ENCODE measurements around the gene AVPR2.

AVPR2 gene

GRCh38 chrX:153954558-153955227 lies 50.2 kb downstream of the AVPR2 start:
- H3K9me3 ChIP-seq (ENCODE audit: control insufficient read depth, insufficient read depth, low read length), result no peaks in the 10 kb centered on the region; the same call in 1 of the 2 replicates
- H3K27me3 ChIP-seq (ENCODE audit: control insufficient read depth, insufficient read depth, low read length), result no peaks in the 10 kb centered on the region
- peaks cover 99% of the 10 kb centered on the region for H3K36me3 ChIP-seq (ENCODE audit: control insufficient read depth, insufficient read depth, low read length)
- no peak overlapping the region for H3K4me3 ChIP-seq (ENCODE audit: low read depth, low read length)
- no peak overlapping the region for H3K27ac ChIP-seq (ENCODE audit: low read depth, low read length)
- no peaks in the 10 kb centered on the region for H3K4me1 ChIP-seq (ENCODE audit: control insufficient read depth, insufficient read depth, low read length)
- H3K9ac ChIP-seq (ENCODE audit: low read depth, low read length), result no peak overlapping the region

- H3K4me3 ChIP-seq (ENCODE audit: low read depth, low read length), result no peak overlapping the region
- no peak overlapping the region for H3K9ac ChIP-seq (ENCODE audit: low read depth, low read length)
- H3K9me3 ChIP-seq (ENCODE audit: control insufficient read depth, insufficient read depth, low read length), result no peaks in the 10 kb centered on the region; the same call in 1 of the 2 replicates
- H3K4me1 ChIP-seq (ENCODE audit: control insufficient read depth, insufficient read depth, low read length), result no peaks in the 10 kb centered on the region
- peaks cover 99% of the 10 kb centered on the region for H3K36me3 ChIP-seq (ENCODE audit: control insufficient read depth, insufficient read depth, low read length)
- no peaks in the 10 kb centered on the region for H3K27me3 ChIP-seq (ENCODE audit: control insufficient read depth, insufficient read depth, low read length)
- H3K27ac ChIP-seq (ENCODE audit: low read depth, low read length), result no peak overlapping the region
Observed at GRCh38 chrX:153955228-153955732, 50.8 kb downstream of the AVPR2 start.

- Histone ChIP-seq H3K4me1 (ENCODE audit: control insufficient read depth, insufficient read depth, low read length) (no peaks in the 10 kb centered on the region), H3K4me3 (ENCODE audit: low read depth, low read length) (no peak overlapping the region), H3K27me3 (ENCODE audit: control insufficient read depth, insufficient read depth, low read length) (no peaks in the 10 kb centered on the region), H3K36me3 (ENCODE audit: control insufficient read depth, insufficient read depth, low read length) (peaks cover 99% of the 10 kb centered on the region), H3K9ac (ENCODE audit: low read depth, low read length) (no peak overlapping the region), H3K9me3 (ENCODE audit: control insufficient read depth, insufficient read depth, low read length) (no peaks in the 10 kb centered on the region; the same call in 1 of the 2 replicates), H3K27ac (ENCODE audit: low read depth, low read length) (no peak overlapping the region)
Observed at GRCh38 chrX:153956044-153956907, 51.8 kb downstream of the AVPR2 start.
